HepG2 (cell line): ENCODE measurements around the gene RAC3. TPM values are rescaled to one million over a fixed set of nuclear protein-coding genes. Genes with fewer than 3 reads are reported as not detected.
A peak's percentile ranks its signal among the peaks of the same experiment; 100 is the strongest.

Experiments used
- GTF3A ChIP-seq: sonication (generic); formaldehyde crosslinking; conservative IDR thresholded peaks from 2 replicates; pipeline ENCODE4 v1.4.0; 2020; ENCODE audit warnings: mild to moderate bottlenecking, missing genetic modification reagents
- GZF1 ChIP-seq: sonication (generic); formaldehyde crosslinking; IDR thresholded peaks from 2 replicates; pipeline ENCODE4 v1.5.1; 2020; ENCODE audit warnings: mild to moderate bottlenecking, missing genetic modification reagents
- HMG20A ChIP-seq: IDR thresholded peaks from 2 replicates; pipeline ENCODE4 v1.6.1; 2016; ENCODE audit warnings: borderline replicate concordance
- JARID2 ChIP-seq: sonication (generic); formaldehyde crosslinking; IDR thresholded peaks from 2 replicates; pipeline ENCODE4 v1.8.1; 2023; ENCODE audit warnings: missing genetic modification reagents, inconsistent platforms; ENCODE audit not compliant: insufficient replicate concordance
- MEF2D ChIP-seq: sonication (generic); formaldehyde crosslinking; IDR thresholded peaks from 2 replicates; pipeline ENCODE4 v1.5.1; 2020; ENCODE audit warnings: mild to moderate bottlenecking, missing genetic modification reagents
- MTF1 ChIP-seq: sonication (generic); formaldehyde crosslinking; IDR thresholded peaks from 2 replicates; pipeline ENCODE4 v1.5.0; 2020; ENCODE audit warnings: missing genetic modification reagents
- NFKBIZ ChIP-seq: IDR thresholded peaks from 2 replicates; pipeline ENCODE4 v1.6.1; 2018; ENCODE audit warnings: missing genetic modification reagents, missing compliant biosample characterization
- RBM39 ChIP-seq: fragments of 200-400 bp; formaldehyde crosslinking; IDR thresholded peaks from one replicate; pipeline ENCODE4 v1.6.1; 2018; ENCODE audit warnings: antibody characterized with exemption, mild to moderate bottlenecking, low read depth, low read length; ENCODE audit not compliant: poor library complexity, severe bottlenecking
- TBX3 ChIP-seq: fragments of 450-650 bp; IDR thresholded peaks from 2 replicates; pipeline ENCODE4 v1.6.1; 2017; ENCODE audit warnings: antibody characterized with exemption, mild to moderate bottlenecking, inconsistent platforms, borderline replicate concordance
- ZBTB7A ChIP-seq: sonication (generic); formaldehyde crosslinking; IDR thresholded peaks from 2 replicates; pipeline ENCODE4 v1.8.0; 2022; ENCODE audit warnings: mild to moderate bottlenecking, missing genetic modification reagents
- ZFP41 ChIP-seq: sonication (generic); formaldehyde crosslinking; IDR thresholded peaks from 2 replicates; pipeline ENCODE4 v1.4.0; 2020; ENCODE audit warnings: mild to moderate bottlenecking, missing genetic modification reagents, borderline replicate concordance
- ZNF160 ChIP-seq: sonication (generic); formaldehyde crosslinking; IDR thresholded peaks from 2 replicates; pipeline ENCODE4 v1.8.0; 2022; ENCODE audit warnings: mild to moderate bottlenecking, inconsistent platforms, missing genetic modification reagents
- ZNF441 ChIP-seq: sonication (generic); formaldehyde crosslinking; IDR thresholded peaks from 2 replicates; pipeline ENCODE4 v1.7.0; 2021; ENCODE audit warnings: missing genetic modification reagents, borderline replicate concordance
- ZNF562 ChIP-seq: sonication (generic); formaldehyde crosslinking; IDR thresholded peaks from 2 replicates; pipeline ENCODE4 v1.8.0; 2022; ENCODE audit warnings: missing genetic modification reagents, borderline replicate concordance
- ZNF776 ChIP-seq: sonication (generic); formaldehyde crosslinking; IDR thresholded peaks from 2 replicates; pipeline ENCODE4 v1.4.0; 2020; ENCODE audit warnings: mild to moderate bottlenecking, missing genetic modification reagents
- polyA plus RNA-seq, 8 experiments: library from polyadenylated mRNA; depleted of rRNA in 3 of 8; stranded (reverse) in 7 of 8; unstranded in 1 of 8; fragments of >200 nt; fragmentation: Illumina TruSeq in 4 of 8; extraction: Trizol in 4 of 8; gene quantifications; 2 replicates each; pipeline versions ENCODE4 v1.2.1 to v1.2.3, GENCODE V29; 2011 to 2016; ENCODE audit warnings: low read depth in 4 of 8, missing spikeins in 1 of 8, mixed read lengths in 1 of 8; ENCODE audit not compliant: insufficient read depth in 1 of 8
- total RNA-seq, 5 experiments: library from RNA; depleted of rRNA; stranded (reverse); fragments of >200 nt; fragmentation: Illumina TruSeq; extraction: Trizol; gene quantifications; 2 replicates each; pipeline ENCODE4 v1.2.3, GENCODE V29; 2016; ENCODE audit warnings: low read depth in 1 of 5
- TF ChIP-seq, protein P1 (sequence below): sonication (generic); formaldehyde crosslinking; IDR thresholded peaks from 2 replicates; pipeline ENCODE4 v1.5.0; 2020; ENCODE audit warnings: missing genetic modification reagents
- TF ChIP-seq, protein P2 (sequence below): sonication (generic); formaldehyde crosslinking; IDR thresholded peaks from 2 replicates; pipeline ENCODE4 v1.4.0; 2020; ENCODE audit warnings: missing genetic modification reagents
- TF ChIP-seq, protein P3 (sequence below): IDR thresholded peaks from 2 replicates; pipeline ENCODE4 v1.6.1; 2016; ENCODE audit warnings: low read depth, missing genetic modification reagents, missing compliant biosample characterization

Gene RAC3
- total and polyA plus RNA-seq, 2 of the 13 experiments (the other 11 are each of a cell fraction or from before 2014, with no cell fraction given) = 10.5 to 21.3 TPM

DNA sequence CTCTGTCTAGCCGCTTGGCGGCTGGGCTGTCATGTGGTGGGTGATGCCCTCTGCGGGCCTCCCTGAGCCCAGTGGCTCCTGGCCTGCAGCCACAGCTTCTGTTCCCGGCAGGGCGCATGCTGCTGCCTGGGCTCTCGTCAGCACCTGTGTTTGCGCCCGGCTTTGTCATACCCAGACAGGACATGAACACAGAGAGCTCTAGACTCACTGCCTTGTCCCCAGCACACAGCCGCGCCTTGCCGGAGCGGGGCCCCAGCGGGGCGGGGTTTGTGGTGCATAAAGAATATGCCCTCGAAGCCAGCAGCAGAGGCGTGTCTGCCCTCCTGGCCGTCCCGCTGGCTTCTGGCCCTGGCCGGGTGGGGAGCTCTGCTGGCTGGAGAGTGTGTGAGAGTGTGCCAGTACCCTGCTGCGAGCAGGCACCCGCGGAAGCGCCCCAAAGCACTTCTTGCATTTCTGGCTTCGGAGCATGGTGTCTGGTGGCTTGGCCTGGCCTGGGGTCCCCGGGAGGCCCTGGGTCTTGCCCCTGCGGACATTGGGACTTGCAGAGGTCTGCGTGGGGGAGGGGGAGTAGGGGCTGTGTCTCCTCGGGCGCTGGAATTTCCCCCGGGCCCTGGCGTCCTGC is 39.7 kb upstream of the RAC3 start (continued):
- peak; percentile 78 for TF ChIP-seq RBM39
- TF ChIP-seq, protein P1, sequence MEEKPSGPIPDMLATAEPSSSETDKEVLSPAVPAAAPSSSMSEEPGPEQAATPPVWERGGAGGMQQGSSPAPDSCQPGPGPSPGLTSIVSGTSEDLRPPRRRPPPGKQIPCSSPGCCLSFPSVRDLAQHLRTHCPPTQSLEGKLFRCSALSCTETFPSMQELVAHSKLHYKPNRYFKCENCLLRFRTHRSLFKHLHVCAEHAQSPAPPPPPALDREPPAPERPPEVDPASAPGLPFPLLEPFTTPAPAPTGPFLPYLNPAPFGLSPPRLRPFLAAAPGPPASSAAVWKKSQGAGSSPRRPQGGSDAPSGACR (CRISPR knock-in tag) = peak; percentile 84
- peak; percentile 76 for TF ChIP-seq NFKBIZ (CRISPR knock-in tag)
- TF ChIP-seq GZF1 (CRISPR knock-in tag) = no peak
- peak; percentile 98 for TF ChIP-seq MTF1
- peak; percentile 49; the same call in 1 of the 2 replicates for TF ChIP-seq ZFP41
- TF ChIP-seq ZNF160 (CRISPR knock-in tag) = 0 out of 2 replicates have a peak, but pooled peaks have one; percentile 48
- TF ChIP-seq ZNF776 (CRISPR knock-in tag) = no peak; the same call in none of the 2 replicates
- peak; percentile 65; the same call in 1 of the 2 replicates for TF ChIP-seq ZNF441 (CRISPR knock-in tag)
- peak; percentile 56 for TF ChIP-seq MEF2D (CRISPR knock-in tag)
- TF ChIP-seq HMG20A = peak; percentile 58
- TF ChIP-seq, protein P2, sequence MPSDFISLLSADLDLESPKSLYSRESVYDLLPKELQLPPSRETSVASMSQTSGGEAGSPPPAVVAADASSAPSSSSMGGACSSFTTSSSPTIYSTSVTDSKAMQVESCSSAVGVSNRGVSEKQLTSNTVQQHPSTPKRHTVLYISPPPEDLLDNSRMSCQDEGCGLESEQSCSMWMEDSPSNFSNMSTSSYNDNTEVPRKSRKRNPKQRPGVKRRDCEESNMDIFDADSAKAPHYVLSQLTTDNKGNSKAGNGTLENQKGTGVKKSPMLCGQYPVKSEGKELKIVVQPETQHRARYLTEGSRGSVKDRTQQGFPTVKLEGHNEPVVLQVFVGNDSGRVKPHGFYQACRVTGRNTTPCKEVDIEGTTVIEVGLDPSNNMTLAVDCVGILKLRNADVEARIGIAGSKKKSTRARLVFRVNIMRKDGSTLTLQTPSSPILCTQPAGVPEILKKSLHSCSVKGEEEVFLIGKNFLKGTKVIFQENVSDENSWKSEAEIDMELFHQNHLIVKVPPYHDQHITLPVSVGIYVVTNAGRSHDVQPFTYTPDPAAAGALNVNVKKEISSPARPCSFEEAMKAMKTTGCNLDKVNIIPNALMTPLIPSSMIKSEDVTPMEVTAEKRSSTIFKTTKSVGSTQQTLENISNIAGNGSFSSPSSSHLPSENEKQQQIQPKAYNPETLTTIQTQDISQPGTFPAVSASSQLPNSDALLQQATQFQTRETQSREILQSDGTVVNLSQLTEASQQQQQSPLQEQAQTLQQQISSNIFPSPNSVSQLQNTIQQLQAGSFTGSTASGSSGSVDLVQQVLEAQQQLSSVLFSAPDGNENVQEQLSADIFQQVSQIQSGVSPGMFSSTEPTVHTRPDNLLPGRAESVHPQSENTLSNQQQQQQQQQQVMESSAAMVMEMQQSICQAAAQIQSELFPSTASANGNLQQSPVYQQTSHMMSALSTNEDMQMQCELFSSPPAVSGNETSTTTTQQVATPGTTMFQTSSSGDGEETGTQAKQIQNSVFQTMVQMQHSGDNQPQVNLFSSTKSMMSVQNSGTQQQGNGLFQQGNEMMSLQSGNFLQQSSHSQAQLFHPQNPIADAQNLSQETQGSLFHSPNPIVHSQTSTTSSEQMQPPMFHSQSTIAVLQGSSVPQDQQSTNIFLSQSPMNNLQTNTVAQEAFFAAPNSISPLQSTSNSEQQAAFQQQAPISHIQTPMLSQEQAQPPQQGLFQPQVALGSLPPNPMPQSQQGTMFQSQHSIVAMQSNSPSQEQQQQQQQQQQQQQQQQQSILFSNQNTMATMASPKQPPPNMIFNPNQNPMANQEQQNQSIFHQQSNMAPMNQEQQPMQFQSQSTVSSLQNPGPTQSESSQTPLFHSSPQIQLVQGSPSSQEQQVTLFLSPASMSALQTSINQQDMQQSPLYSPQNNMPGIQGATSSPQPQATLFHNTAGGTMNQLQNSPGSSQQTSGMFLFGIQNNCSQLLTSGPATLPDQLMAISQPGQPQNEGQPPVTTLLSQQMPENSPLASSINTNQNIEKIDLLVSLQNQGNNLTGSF (CRISPR knock-in tag) = peak; percentile 91
- peak; percentile 82 for TF ChIP-seq ZBTB7A (CRISPR knock-in tag)
- peak; percentile 96 for TF ChIP-seq JARID2 (CRISPR knock-in tag)
- TF ChIP-seq, protein P3, sequence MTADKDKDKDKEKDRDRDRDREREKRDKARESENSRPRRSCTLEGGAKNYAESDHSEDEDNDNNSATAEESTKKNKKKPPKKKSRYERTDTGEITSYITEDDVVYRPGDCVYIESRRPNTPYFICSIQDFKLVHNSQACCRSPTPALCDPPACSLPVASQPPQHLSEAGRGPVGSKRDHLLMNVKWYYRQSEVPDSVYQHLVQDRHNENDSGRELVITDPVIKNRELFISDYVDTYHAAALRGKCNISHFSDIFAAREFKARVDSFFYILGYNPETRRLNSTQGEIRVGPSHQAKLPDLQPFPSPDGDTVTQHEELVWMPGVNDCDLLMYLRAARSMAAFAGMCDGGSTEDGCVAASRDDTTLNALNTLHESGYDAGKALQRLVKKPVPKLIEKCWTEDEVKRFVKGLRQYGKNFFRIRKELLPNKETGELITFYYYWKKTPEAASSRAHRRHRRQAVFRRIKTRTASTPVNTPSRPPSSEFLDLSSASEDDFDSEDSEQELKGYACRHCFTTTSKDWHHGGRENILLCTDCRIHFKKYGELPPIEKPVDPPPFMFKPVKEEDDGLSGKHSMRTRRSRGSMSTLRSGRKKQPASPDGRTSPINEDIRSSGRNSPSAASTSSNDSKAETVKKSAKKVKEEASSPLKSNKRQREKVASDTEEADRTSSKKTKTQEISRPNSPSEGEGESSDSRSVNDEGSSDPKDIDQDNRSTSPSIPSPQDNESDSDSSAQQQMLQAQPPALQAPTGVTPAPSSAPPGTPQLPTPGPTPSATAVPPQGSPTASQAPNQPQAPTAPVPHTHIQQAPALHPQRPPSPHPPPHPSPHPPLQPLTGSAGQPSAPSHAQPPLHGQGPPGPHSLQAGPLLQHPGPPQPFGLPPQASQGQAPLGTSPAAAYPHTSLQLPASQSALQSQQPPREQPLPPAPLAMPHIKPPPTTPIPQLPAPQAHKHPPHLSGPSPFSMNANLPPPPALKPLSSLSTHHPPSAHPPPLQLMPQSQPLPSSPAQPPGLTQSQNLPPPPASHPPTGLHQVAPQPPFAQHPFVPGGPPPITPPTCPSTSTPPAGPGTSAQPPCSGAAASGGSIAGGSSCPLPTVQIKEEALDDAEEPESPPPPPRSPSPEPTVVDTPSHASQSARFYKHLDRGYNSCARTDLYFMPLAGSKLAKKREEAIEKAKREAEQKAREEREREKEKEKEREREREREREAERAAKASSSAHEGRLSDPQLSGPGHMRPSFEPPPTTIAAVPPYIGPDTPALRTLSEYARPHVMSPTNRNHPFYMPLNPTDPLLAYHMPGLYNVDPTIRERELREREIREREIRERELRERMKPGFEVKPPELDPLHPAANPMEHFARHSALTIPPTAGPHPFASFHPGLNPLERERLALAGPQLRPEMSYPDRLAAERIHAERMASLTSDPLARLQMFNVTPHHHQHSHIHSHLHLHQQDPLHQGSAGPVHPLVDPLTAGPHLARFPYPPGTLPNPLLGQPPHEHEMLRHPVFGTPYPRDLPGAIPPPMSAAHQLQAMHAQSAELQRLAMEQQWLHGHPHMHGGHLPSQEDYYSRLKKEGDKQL (CRISPR knock-in tag) = peak; percentile 65; the same call in 1 of the 2 replicates
- no peak; the same call in 1 of the 2 replicates for TF ChIP-seq ZNF562 (CRISPR knock-in tag)
- no peak for TF ChIP-seq TBX3
- no peak; the same call in 1 of the 2 replicates for TF ChIP-seq GTF3A
